ENCODE data around the gene AZU1.
"Not testable (repeated sequence)": the region's sequence is repeated elsewhere in the genome, so short reads cannot be mapped to it uniquely, and the experiment has no call there.

The AZU1 gene

GRCh38 chr19:812747-813218 is 14.9 kb upstream of the AZU1 start:
- no peak for TF ChIP-seq CTCF (conservative IDR thresholded peaks at IDR 0.05; ENCODE audit: low read depth, low read length)
- H3K4me3 ChIP-seq (ENCODE audit: low read length): no peak overlapping the region
- DNase-seq (ENCODE audit: low read depth): no peak

- no peak for DNase-seq (ENCODE audit: low read depth)
- no peak for TF ChIP-seq CTCF (conservative IDR thresholded peaks at IDR 0.05; ENCODE audit: low read depth, low read length)
- no peak overlapping the region for H3K4me3 ChIP-seq (ENCODE audit: low read length)
Measured at GRCh38 chr19:813219-814151, 14.2 kb upstream of the AZU1 start.

- H3K4me3 ChIP-seq (ENCODE audit: low read length): no peak overlapping the region
- DNase-seq (ENCODE audit: low read depth): no peak
- TF ChIP-seq CTCF (conservative IDR thresholded peaks at IDR 0.05; ENCODE audit: low read depth, low read length): no peak
Measured at GRCh38 chr19:814152-815078, 13.2 kb upstream of the AZU1 start.

- TF ChIP-seq CTCF (conservative IDR thresholded peaks at IDR 0.05; ENCODE audit: low read depth, low read length): no peak
- DNase-seq (ENCODE audit: low read depth): no peak
- no peak overlapping the region for H3K4me3 ChIP-seq (ENCODE audit: low read length)
Measured at GRCh38 chr19:815079-815774, 12.4 kb upstream of the AZU1 start.

GRCh38 chr19:815775-816499 is 11.7 kb upstream of the AZU1 start:
- no peak for TF ChIP-seq CTCF (conservative IDR thresholded peaks at IDR 0.05; ENCODE audit: low read depth, low read length)
- DNase-seq (ENCODE audit: low read depth): no peak
- no peak overlapping the region for H3K4me3 ChIP-seq (ENCODE audit: low read length)

- DNase-seq (ENCODE audit: low read depth): no peak
- no peak for TF ChIP-seq CTCF (conservative IDR thresholded peaks at IDR 0.05; ENCODE audit: low read depth, low read length)
- no peak overlapping the region for H3K4me3 ChIP-seq (ENCODE audit: low read length)
Measured at GRCh38 chr19:816500-816857, 11.2 kb upstream of the AZU1 start.

- not testable (repeated sequence) for H3K4me3 ChIP-seq (ENCODE audit: low read length); DNase-seq (ENCODE audit: low read depth)
Measured at GRCh38 chr19:820212-820611, 7.4 kb upstream of the AZU1 start.
